ENCODE measurements around the gene CFAP74.
"Not testable (repeated sequence)": the region's sequence is repeated elsewhere in the genome, so short reads cannot be mapped to it uniquely, and the experiment has no call there.

CFAP74 gene

DNA sequence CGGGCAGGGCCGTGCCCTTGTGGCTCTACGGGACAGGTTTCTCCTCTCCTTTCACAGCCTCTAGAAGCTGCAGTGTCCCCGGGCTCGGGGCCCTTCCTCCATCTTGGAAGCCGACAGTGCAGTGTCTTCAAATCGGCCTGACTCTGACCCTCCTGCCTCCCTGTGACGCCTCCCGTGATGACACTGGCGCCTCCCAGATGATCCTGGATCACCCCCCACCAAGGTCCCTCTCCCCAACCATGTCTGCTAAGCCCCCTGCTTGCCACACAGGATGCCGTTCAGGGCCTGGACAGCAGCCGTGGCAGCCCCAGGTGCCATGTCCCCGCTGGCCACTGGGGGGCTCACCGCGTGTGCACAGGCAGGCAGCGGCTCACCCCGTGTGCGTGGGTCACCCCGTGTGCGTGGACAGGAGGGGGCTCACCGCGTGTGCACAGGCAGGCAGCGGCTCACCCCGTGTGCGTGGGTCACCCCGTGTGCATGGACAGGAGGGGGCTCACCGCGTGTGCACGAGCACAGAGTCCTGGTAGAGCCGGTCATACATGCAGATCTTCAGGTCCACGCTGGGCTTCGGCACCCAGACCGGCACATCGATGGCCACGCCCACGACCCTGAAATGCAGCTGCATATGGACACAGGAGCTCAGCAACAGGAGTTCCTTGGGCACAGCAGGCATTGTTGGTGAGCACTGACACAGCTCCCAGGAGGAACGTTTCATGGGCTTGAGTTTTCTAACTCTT lies 59.6 kb downstream of the CFAP74 start:
- peak; percentile 28 to 55 (median 54) for DNase-seq

DNA sequence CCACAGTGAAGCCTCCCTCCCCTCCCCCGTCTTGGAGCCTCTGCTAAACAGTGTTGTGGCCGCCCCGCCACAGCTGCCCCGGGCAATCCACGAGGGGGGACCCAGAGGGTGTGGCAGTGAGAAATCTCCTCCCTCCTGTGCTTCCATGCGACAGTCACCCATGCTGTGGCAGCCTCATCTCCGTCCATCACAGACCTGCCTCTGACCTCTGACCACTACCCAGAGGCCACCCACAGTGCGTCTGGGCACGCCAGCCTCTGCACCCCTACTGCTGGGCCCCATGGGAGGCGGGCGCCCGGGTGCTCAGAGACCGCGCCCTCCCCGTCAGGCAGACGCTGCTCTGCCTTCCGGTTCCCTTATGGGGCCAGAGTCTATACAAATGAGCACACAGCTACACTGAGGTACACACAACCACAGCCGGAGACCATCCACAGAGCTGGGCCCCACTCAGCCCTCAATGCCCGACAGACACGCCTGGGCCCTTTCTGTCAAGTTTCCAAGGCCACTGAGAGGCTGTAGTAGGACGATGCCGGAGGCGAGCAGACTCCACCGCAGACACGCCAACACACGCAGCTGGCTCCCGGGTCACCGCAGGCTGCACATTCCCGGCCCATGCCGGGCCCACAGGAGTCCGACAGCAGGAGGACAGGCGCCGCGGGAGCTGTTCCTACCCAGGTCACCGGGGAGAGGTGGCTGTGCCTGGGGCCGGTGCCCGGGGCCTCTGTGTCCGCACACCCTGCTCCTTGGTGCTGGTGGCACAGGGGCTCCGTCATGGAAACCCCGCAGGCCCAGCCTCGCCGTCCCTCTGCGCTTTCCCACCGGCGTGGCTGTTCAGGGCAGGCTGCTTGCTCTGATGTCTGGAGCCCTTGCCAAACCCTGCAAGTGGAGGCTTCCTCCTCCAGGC lies 60.6 kb downstream of the CFAP74 start:
- DNase-seq: no peak

DNA sequence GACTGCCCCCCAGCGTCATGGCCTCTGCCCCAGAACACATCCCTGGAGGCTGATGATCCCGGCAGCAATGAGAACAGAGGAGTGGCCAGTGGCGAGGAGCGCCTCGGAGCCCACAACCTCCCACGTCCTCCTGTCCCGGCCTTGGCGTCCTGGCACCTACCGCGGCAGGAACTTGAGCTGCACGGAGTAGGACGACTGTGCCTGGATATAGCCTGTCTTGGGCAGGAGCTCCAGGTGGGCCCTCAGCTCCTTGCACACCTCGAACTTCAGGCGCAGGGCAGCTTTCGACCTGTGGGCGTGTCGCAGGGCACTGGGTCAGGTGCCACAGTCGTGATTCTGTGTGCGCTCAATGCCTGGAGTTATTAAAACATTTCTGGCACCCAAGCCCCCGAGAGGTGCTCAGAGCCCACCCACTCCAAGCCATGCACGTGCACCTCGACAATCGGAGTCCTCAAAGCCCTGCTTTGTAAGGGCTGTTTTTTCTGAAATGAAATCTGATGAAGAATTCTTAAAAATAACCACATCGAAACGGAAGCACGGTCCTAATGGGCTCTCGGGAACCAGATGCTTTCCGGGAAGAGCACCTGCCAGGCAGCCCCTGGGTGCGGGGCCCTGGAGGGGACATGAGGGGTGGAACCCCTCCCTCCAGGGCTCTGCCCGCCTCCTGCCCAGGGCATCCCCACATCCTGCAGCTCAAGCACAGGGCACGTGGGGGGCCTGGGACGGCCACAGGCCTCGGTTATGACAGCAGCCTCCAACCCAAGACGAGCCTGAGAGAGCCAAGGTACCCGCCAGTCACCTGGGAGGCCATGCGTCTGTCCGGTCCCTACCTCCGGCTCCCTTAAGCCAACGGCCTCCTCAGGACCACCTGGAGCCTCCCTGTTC lies 61.5 kb downstream of the CFAP74 start:
- no peak for DNase-seq

- no peak for DNase-seq
Observed at GRCh38 chr1:1941211-1941841, 62.3 kb downstream of the CFAP74 start.

DNA sequence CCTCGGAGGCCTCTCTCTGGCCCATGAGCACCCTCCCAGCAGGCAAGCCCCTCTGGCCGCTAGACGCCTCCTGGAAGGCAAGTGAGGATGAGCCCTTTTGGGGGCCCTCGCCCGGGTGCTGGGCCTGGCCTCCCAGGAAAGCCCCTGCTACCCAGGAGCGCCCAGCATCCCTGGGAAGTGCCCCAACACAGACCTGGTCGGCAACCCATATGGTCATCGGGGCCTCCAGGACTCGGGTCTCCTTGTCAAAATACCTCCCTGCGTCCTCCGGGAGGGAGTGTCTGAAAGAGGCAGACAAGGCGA lies 63.5 kb downstream of the CFAP74 start:
- no peak for DNase-seq

- DNase-seq: no peak
Observed at GRCh38 chr1:1939296-1940122, 64.1 kb downstream of the CFAP74 start.

GRCh38 chr1:1938613-1939295 lies 64.8 kb downstream of the CFAP74 start:
- no peak for DNase-seq

- no peak for DNase-seq
Observed at GRCh38 chr1:1938276-1938573, 65.4 kb downstream of the CFAP74 start.

- DNase-seq: no peak
Observed at GRCh38 chr1:1937549-1938275, 65.9 kb downstream of the CFAP74 start.

GRCh38 chr1:1937061-1937460 lies 66.5 kb downstream of the CFAP74 start:
- no peak for DNase-seq

- not testable (repeated sequence) for DNase-seq
Observed at GRCh38 chr1:1934848-1935247, 68.7 kb downstream of the CFAP74 start.

DNA sequence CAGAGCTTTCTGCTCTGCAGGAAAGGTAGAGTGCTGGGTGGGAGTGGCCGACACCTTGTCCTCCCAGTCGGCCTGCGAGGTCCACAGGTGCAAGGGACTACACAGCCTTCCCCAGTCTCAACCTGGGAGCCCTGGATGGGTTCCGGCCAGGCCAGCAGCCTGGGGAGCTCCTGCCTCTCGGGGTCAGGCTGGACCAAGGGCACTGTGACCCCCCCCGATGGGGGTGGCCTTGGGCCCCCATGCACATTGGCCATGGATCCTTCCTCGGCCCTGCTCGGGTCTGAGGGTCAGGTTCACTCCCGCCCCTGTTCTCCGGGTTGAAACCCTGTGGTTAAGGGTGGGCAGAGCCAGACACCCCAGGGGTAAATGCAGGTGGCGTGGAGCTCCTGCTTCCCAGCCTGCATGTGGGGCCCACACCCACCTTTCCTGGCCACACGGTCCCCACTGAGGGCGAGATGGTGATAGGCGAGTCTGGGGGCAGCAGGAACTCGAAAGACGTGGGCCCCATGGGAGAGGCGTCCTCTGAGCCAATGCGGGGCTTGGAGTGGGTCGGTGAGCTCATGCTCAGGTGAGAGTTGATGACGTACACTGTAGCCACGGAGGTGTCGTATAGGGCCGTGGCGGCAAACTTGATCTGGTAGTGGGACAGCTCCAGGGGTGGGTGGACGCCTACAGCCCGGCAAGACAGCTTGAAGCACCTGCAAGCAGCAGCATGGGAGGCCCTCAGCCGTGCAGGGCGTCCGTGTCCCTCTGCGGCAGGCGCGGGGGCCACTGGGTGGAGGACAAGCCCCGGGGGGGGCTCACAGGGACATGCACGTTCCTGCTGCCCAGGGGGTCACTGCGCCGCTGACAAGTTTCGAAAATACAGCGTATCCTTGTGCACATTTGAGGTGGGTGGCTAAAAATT lies 73.7 kb downstream of the CFAP74 start:
- DNase-seq: no peak

GRCh38 chr1:1929102-1929638 lies 74.4 kb downstream of the CFAP74 start:
- DNase-seq: no peak

GRCh38 chr1:1928231-1929101 lies 75.1 kb downstream of the CFAP74 start:
- DNase-seq: no peak

- no peak for DNase-seq
Observed at GRCh38 chr1:1927751-1928150, 75.8 kb downstream of the CFAP74 start.

- no peak for DNase-seq
Observed at GRCh38 chr1:1926886-1927660, 76.5 kb downstream of the CFAP74 start.

DNA sequence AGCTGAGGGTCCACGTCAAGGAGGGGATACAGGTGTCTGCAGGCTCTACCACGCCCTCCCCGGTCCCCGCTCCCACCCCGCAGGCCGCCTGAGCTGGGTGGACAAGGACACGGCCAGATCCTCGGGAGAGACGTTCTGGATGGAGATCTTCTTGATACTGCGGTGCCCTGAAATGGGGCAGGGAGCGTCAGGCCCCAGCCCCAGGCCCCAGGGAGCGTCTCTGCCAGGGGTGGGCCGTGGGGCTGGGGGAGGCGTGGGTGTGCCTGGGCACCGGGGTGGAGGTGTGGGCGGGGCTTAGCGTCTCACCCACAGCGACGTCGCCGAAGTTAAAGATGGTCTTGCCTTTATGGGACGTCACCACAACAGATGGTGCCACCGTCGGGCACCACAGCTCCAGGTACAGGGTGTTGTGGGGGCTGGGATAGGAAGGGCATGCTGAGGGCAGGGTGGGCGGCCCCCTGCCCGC lies 77.2 kb downstream of the CFAP74 start:
- DNase-seq: no peak

Measured in NCI-H1417 (cell line).